ENCODE measurements around the gene LIX1L. TPM values are rescaled to one million over a fixed set of nuclear protein-coding genes. Genes with fewer than 3 reads are reported as not detected.

The LIX1L gene
- total and polyA plus RNA-seq, 2 of the 13 experiments (the other 11 are each of a cell fraction or from before 2014, with no cell fraction given) = 8.1 to 24.9 TPM

GRCh38 chr1:145918144-145918991 lies 39.4 kb downstream of the LIX1L start, which contains the start of gene PEX11B (continued):
- TF ChIP-seq ZNF232 (CRISPR knock-in tag; IDR thresholded peaks at IDR 0.05; ENCODE audit: borderline replicate concordance) (0 out of 2 replicates have a peak, but pooled peaks have one; percentile 34), MAZ (IDR thresholded peaks at IDR 0.05; ENCODE audit: borderline replicate concordance, low read depth, low read length) (0 out of 2 replicates have a peak, but pooled peaks have one; percentile 35), MAZ (CRISPR knock-in tag; IDR thresholded peaks at IDR 0.05; ENCODE audit: low read depth) (0 out of 2 replicates have a peak, but pooled peaks have one; percentile 34), ZNF180 (CRISPR knock-in tag; IDR thresholded peaks at IDR 0.05; ENCODE audit: borderline replicate concordance, low read depth) (no peak), ZNF3 (CRISPR knock-in tag; IDR thresholded peaks at IDR 0.05) (no peak), SRSF4 (IDR thresholded peaks at IDR 0.05; ENCODE audit: low read depth, low read length, poor library complexity, severe bottlenecking) (no peak), EZH2 (conservative IDR thresholded peaks at IDR 0.05; ENCODE audit: low read depth, low read length) (no peak), BCLAF1 (IDR thresholded peaks at IDR 0.05) (no peak), THAP9 (CRISPR knock-in tag; IDR thresholded peaks at IDR 0.05; ENCODE audit: borderline replicate concordance) (no peak), ZNF337 (CRISPR knock-in tag; IDR thresholded peaks at IDR 0.05; ENCODE audit: borderline replicate concordance, low read depth) (no peak), BRCA1 (CRISPR knock-in tag; IDR thresholded peaks at IDR 0.05) (no peak), ZNF431 (CRISPR knock-in tag; IDR thresholded peaks at IDR 0.05; ENCODE audit: borderline replicate concordance, low read depth) (no peak), MIER3 (CRISPR knock-in tag; IDR thresholded peaks at IDR 0.05; ENCODE audit: borderline replicate concordance) (no peak), FOXA1 (IDR thresholded peaks at IDR 0.05) (no peak), FOXA1 (CRISPR knock-in tag; IDR thresholded peaks at IDR 0.05) (no peak), JUN (CRISPR knock-in tag; IDR thresholded peaks at IDR 0.05) (0 out of 2 replicates have a peak, but pooled peaks have one; percentile 47), ZNF749 (CRISPR knock-in tag; IDR thresholded peaks at IDR 0.05; ENCODE audit: borderline replicate concordance) (0 out of 2 replicates have a peak, but pooled peaks have one; percentile 31), ZNF740 (CRISPR knock-in tag; IDR thresholded peaks at IDR 0.05) (no peak), ZNF362 (CRISPR knock-in tag; IDR thresholded peaks at IDR 0.05; ENCODE audit: borderline replicate concordance) (no peak), FOXO1 (CRISPR knock-in tag; IDR thresholded peaks at IDR 0.05) (no peak), SNAPC5 (CRISPR knock-in tag; IDR thresholded peaks at IDR 0.05; ENCODE audit: borderline replicate concordance) (no peak)

Data from HepG2 (cell line).